GM12878 (cell line): ENCODE measurements around the gene GPR78. TPM values are rescaled to one million over a fixed set of nuclear protein-coding genes. Genes with fewer than 3 reads are reported as not detected.

ENCODE experiments used
- ATAC-seq: fragments of 200-7000 bp; cut with Tn5 transposase; 3 replicates; pipeline ENCODE4 v1.9.1; 2020; ENCODE audit warnings: mild to moderate bottlenecking, moderate library complexity
- BruUV-seq: library from RNA; stranded (reverse); fragments of 400-500 nt; replicated peaks from 2 replicates; lab custom pipeline; 2021; lab: Mats Ljungman, UMichigan
- CTCF ChIA-PET: fragments of 300-600 bp; sonication (Branson Sonifier 250); formaldehyde crosslinking; extraction: SDS; loops from one replicate; lab custom pipeline; 2021; ENCODE audit warnings: inconsistent platforms; lab: Yijun Ruan, JAX
- POLR2A ChIA-PET: fragments of 350-600 bp; formaldehyde crosslinking; extraction: SDS; loops from one replicate; lab custom pipeline; 2021; ENCODE audit warnings: inconsistent platforms; lab: Charles Lee
- RAD21 ChIA-PET: fragments of 300-600 bp; sonication (Branson Sonifier 250); formaldehyde crosslinking; loops from one replicate; lab custom pipeline; 2023; ENCODE audit warnings: antibody characterized with exemption; ENCODE audit not compliant: unreplicated experiment; lab: Charles Lee
- SMC1A ChIA-PET: fragments of 300-600 bp; sonication (Branson Sonifier 250); formaldehyde crosslinking; loops from one replicate; lab custom pipeline; 2023; ENCODE audit not compliant: unreplicated experiment, uncharacterized antibody; lab: Charles Lee
- DNase-seq: peaks from one replicate; pipeline ENCODE4 v3.0.0-alpha.2; 2011; ENCODE audit warnings: low read depth, low spot score
- FAIRE-seq: peaks from 3 replicates; lab custom pipeline; 2011; peaks lifted over from hg19 to GRCh38; lab: Jason Lieb, UNC
- H2AFZ ChIP-seq: 2 replicates; pipeline ENCODE4 v1.6.0; 2011; ENCODE audit warnings: low read depth, low read length, control low read depth; ENCODE audit not compliant: control insufficient read depth
- H3K27ac ChIP-seq: 2 replicates; pipeline ENCODE4 v1.5.1; 2011; ENCODE audit warnings: control low read depth; ENCODE audit not compliant: control insufficient read depth, insufficient read depth
- H3K27me3 ChIP-seq, 2 experiments: replicated peaks in 1 of 2; 2 replicates each; pipeline versions ENCODE4 v1.6.0 to v1.6.1; 2011; ENCODE audit warnings: low read length in 1 of 2; ENCODE audit not compliant: control insufficient read depth in 2 of 2, insufficient read depth in 2 of 2
- H3K36me3 ChIP-seq, 2 experiments: 2 replicates each; pipeline ENCODE4 v1.5.1; 2011; ENCODE audit warnings: low read length in 1 of 2; ENCODE audit not compliant: control insufficient read depth in 2 of 2, insufficient read depth in 2 of 2
- H3K4me1 ChIP-seq: 2 replicates; pipeline ENCODE4 v1.6.1; 2011; ENCODE audit warnings: mild to moderate bottlenecking, low read length, moderate library complexity, mixed read lengths; ENCODE audit not compliant: control insufficient read depth, insufficient read depth
- H3K4me2 ChIP-seq: 2 replicates; pipeline ENCODE4 v1.6.0; 2011; ENCODE audit warnings: control low read depth; ENCODE audit not compliant: control insufficient read depth, insufficient read depth
- H3K4me3 ChIP-seq: fragments of 200-600 bp; sonication (generic); 2 replicates; pipeline ENCODE4 v1.5.1; 2016
- H3K79me2 ChIP-seq: 2 replicates; pipeline ENCODE4 v1.6.0; 2011; ENCODE audit warnings: low read length; ENCODE audit not compliant: control insufficient read depth, insufficient read depth
- H3K9ac ChIP-seq: 2 replicates; pipeline ENCODE4 v1.8.0; 2011; ENCODE audit warnings: low read length, control low read depth, mixed read lengths; ENCODE audit not compliant: control insufficient read depth, insufficient read depth
- H3K9me3 ChIP-seq: replicated peaks from 3 replicates; pipeline ENCODE4 v1.5.1; 2011; ENCODE audit warnings: mild to moderate bottlenecking, low read length; ENCODE audit not compliant: control insufficient read depth, insufficient read depth
- H4K20me1 ChIP-seq: 2 replicates; pipeline ENCODE4 v1.6.0; 2011; ENCODE audit not compliant: control insufficient read depth, insufficient read depth
- BCLAF1 ChIP-seq: fragments of 450-650 bp; IDR thresholded peaks from 2 replicates; pipeline ENCODE4 v1.6.1; 2017; ENCODE audit warnings: antibody characterized with exemption, mild to moderate bottlenecking, moderate library complexity
- RELB ChIP-seq: fragments of 450-650 bp; IDR thresholded peaks from 2 replicates; pipeline ENCODE4 v1.6.1; 2017; ENCODE audit warnings: low read depth, mild to moderate bottlenecking, moderate library complexity
- ZNF24 ChIP-seq: fragments of 450-650 bp; IDR thresholded peaks from 2 replicates; pipeline ENCODE4 v1.6.1; 2017; ENCODE audit warnings: antibody characterized with exemption, mild to moderate bottlenecking
- ZNF622 ChIP-seq: fragments of 450-650 bp; IDR thresholded peaks from 2 replicates; pipeline ENCODE4 v1.6.1; 2017; ENCODE audit warnings: mild to moderate bottlenecking, inconsistent platforms
- WGBS: methylation state at CpG from one replicate; pipeline ENCODE4 v1.1.6; 2016; ENCODE audit warnings: low lambda C conversion rate; ENCODE audit not compliant: insufficient replicate concordance, insufficient coverage; ENCODE audit errors: missing lambda C conversion rate; 5-methylcytosine and 5-hydroxymethylcytosine counted together
- in situ Hi-C: fragments of 300-500 bp; cut with MboI; formaldehyde crosslinking; loops from 9 replicates; pipeline ENCODE4 v1.14.3; 2018; ENCODE audit warnings: mixed read lengths
- intact Hi-C: fragments of 100-400 bp; cut with micrococcal nuclease; formaldehyde crosslinking; loops from one replicate; pipeline ENCODE4 v1.14.2; 2022; ENCODE audit not compliant: unreplicated experiment
- polyA plus RNA-seq, 11 experiments: library from polyadenylated mRNA; depleted of rRNA in 4 of 11; unstranded in 6 of 11; stranded (reverse) in 5 of 11; fragments of >200 nt; fragmentation: Nextera tagmentation in 4 of 11; fragmentation: Illumina TruSeq in 1 of 11; extraction: Ambion mirVana in 4 of 11; extraction: Trizol in 1 of 11; gene quantifications; 1 replicate in 1 of 11; 2 replicates in 10 of 11; pipeline versions ENCODE4 v1.2.1 to v1.2.3, GENCODE V29; 2011 to 2016; ENCODE audit warnings: inconsistent platforms in 2 of 11, missing spikeins in 2 of 11, low read depth in 1 of 11
- total RNA-seq, 4 experiments: library from RNA; depleted of rRNA in 3 of 4; stranded (reverse); fragments of >200 nt in 3 of 4; fragmentation: Illumina TruSeq in 1 of 4; extraction: Trizol in 1 of 4; gene quantifications; 2 replicates each; pipeline versions ENCODE4 v1.2.1 to v1.2.3, GENCODE V29; 2013 to 2021
- TF ChIP-seq, protein P1 (sequence below): fragments of 450-650 bp; IDR thresholded peaks from 2 replicates; pipeline ENCODE4 v1.6.1; 2017; ENCODE audit warnings: mild to moderate bottlenecking

GPR78 gene
- total and polyA plus RNA-seq, 10 of the 15 experiments (the other 5 are each of a cell fraction or from before 2014, with no cell fraction given), result 0.03 TPM; not detected in 9

GRCh38 chr4:8549352-8549931, 30.8 kb upstream of the GPR78 start:
- no peaks in the 10 kb centered on the region for H3K79me2 ChIP-seq
- ChIA-PET RAD21 (no interaction called here), CTCF (interaction anchor here (1.3 kb wide), 1 partner anchor 13 kb away, joined by 4 read pairs; no protein-coding TSS in a partner anchor), POLR2A (no interaction called here), SMC1A (no interaction called here)
- in situ Hi-C loops (no loop called here), intact Hi-C loops (no loop called here)
- no peak overlapping the region for H3K4me2 ChIP-seq
- no peaks in the 10 kb centered on the region for H4K20me1 ChIP-seq
- H3K9ac ChIP-seq, result no peak overlapping the region
- DNase-seq, result no peak
- H3K27me3 ChIP-seq, result no peaks in the 10 kb centered on the region; a peak in 1 of 4 replicates
- no peak overlapping the region for H2AFZ ChIP-seq
- no TSS peak for BruUV-seq
- FAIRE-seq, result no peak
- TF ChIP-seq ZNF622 (no peak), RELB (no peak), ZNF24 (no peak), BCLAF1 (no peak)
- TF ChIP-seq, protein P1, sequence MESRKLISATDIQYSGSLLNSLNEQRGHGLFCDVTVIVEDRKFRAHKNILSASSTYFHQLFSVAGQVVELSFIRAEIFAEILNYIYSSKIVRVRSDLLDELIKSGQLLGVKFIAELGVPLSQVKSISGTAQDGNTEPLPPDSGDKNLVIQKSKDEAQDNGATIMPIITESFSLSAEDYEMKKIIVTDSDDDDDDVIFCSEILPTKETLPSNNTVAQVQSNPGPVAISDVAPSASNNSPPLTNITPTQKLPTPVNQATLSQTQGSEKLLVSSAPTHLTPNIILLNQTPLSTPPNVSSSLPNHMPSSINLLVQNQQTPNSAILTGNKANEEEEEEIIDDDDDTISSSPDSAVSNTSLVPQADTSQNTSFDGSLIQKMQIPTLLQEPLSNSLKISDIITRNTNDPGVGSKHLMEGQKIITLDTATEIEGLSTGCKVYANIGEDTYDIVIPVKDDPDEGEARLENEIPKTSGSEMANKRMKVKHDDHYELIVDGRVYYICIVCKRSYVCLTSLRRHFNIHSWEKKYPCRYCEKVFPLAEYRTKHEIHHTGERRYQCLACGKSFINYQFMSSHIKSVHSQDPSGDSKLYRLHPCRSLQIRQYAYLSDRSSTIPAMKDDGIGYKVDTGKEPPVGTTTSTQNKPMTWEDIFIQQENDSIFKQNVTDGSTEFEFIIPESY, result no peak
- H3K4me3 ChIP-seq, result no peak overlapping the region
- no peaks in the 10 kb centered on the region for H3K36me3 ChIP-seq
- 32% methylated on average over 11 of the region's 11 CpGs for WGBS
- no peak for ATAC-seq
- no peak overlapping the region for H3K27ac ChIP-seq
- no peaks in the 10 kb centered on the region for H3K9me3 ChIP-seq
- H3K4me1 ChIP-seq, result no peaks in the 10 kb centered on the region
